Glomerular visceral epithelial cell (primary cell): ENCODE data around the gene NLRP10.
"Not testable (repeated sequence)": the region's sequence is repeated elsewhere in the genome, so short reads cannot be mapped to it uniquely, and the experiment has no call there.

Experiments
- DNase-seq: peaks from one replicate; pipeline ENCODE4 v3.0.0-alpha.2; 2016; ENCODE audit errors: extremely low spot score

Gene NLRP10, protein sequence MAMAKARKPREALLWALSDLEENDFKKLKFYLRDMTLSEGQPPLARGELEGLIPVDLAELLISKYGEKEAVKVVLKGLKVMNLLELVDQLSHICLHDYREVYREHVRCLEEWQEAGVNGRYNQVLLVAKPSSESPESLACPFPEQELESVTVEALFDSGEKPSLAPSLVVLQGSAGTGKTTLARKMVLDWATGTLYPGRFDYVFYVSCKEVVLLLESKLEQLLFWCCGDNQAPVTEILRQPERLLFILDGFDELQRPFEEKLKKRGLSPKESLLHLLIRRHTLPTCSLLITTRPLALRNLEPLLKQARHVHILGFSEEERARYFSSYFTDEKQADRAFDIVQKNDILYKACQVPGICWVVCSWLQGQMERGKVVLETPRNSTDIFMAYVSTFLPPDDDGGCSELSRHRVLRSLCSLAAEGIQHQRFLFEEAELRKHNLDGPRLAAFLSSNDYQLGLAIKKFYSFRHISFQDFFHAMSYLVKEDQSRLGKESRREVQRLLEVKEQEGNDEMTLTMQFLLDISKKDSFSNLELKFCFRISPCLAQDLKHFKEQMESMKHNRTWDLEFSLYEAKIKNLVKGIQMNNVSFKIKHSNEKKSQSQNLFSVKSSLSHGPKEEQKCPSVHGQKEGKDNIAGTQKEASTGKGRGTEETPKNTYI

DNA sequence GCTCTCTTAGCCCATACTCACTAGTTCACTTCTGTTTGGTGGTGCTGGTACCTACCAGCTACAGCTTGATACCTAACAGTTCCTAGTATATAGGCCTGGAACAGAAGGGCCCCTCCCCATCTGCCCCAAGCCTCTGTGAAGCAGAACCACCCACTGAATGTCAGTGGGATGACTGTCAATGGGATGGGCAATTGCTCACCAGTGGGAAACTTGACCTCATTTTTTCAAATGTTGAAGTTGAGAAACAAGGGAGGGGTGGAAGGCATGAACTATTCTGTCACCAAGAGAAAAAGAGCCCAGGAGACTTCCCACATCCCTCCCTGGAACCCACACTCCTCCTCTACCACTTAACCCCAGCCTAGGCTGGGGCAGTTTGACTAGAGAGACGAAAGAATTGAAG is at the start of gene NLRP10:
NLRP10 (minus strand) TSS at position 62 of the 400 bp plus-strand sequence. CDS start 1,952 bp downstream, outside the sequence.
- DNase-seq, result no peak

DNA sequence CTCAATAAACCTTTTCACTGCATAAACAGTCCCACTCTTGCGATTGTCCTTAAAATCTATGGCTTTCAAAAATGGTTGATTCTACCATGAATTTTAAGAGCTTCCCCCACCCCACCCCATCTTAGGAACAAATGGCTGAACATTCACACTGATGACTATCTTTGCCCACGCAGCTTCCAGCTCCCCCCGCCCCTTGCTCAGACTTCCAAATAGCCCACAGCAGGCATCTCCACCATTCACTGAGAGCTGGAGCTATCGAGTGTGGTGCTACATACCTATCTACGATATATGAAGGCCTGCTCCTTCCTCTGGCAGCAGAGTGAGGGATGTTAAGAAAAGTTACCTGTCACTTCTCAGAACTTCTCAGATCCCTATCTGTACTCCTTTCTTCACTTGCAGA is 48.6 kb upstream of the NLRP10 start:
- no peak for DNase-seq

DNA sequence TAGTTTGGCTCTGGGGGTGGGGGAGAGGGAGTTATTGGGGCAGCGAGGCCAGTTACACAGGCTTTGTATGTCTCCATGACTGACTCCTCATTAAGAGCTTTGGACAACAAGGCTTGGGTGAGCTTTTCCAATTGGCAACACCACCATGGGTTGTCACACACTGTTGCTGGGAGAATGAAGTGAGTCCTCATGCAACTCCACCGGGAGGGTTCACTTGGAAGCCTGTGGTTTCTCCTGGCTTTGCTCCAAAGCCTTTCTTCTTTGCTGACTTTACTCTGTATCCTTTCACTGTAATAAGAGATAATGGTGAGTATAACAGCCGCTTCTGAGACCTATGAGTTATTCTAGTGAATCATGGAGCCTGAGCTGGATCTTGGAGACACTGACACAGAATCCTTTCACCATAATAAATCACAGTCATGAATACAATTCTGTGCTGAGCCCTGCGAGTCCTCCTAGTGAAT is 46.8 kb upstream of the NLRP10 start:
- DNase-seq, result peak; percentile 70

DNA sequence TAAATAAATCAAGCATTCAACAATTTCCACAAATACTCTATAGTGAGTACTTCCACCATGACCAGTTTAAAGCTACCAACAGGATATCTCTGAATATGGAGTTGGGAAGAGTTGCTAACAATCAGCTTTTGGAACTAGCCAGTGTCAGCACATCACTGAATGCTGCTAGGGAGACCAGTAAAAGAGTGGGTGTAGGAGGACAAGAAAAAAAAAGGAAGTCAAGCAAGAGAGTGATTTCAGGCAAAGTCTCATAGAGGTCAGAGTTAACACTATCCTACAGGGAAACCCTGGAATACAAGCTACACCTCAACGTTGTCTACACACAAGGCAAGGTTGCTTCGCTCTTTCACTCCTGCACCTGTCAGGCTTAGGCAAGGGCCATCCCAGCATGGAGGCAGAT is 46.1 kb upstream of the NLRP10 start:
- no peak for DNase-seq

DNA sequence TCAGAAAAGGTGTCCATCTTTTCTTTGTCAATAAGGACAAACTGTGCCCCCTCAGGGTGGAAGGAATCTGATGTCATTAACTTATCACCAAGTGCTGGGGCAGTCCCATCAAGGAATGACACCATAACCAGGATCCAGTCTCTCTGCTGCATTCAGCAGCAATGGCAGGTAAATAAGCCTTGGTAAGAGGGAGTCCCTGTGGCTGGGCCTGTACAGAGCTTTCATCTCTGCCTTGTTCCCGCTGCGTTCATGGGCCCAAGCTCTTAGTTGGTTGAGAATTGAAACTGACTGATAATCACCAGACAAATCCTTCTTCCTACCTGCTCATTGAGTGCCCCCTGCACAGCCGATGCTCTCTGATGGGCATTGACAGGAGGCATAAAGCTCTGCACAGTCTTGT is 44.6 kb upstream of the NLRP10 start:
- DNase-seq, result no peak

DNA sequence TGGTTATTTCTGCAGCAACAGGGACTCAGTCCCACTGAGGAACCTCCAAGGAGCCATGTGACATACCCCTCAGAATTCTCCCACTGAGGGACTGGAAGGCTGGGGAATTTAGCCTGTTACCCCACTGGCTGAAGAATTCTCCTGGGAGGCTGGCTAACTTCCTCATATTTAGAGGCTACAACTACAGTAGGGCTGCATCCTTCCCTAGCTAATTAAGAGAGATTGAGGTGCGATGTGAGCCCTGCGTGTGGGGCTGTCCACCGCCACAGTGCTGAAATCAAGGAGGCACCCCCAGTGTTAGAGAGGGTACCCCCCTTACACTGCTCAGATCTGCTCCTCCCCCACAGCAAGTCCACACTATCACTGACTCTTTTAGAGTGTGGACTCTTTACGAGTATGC is 43.0 kb upstream of the NLRP10 start:
- DNase-seq, result no peak

DNA sequence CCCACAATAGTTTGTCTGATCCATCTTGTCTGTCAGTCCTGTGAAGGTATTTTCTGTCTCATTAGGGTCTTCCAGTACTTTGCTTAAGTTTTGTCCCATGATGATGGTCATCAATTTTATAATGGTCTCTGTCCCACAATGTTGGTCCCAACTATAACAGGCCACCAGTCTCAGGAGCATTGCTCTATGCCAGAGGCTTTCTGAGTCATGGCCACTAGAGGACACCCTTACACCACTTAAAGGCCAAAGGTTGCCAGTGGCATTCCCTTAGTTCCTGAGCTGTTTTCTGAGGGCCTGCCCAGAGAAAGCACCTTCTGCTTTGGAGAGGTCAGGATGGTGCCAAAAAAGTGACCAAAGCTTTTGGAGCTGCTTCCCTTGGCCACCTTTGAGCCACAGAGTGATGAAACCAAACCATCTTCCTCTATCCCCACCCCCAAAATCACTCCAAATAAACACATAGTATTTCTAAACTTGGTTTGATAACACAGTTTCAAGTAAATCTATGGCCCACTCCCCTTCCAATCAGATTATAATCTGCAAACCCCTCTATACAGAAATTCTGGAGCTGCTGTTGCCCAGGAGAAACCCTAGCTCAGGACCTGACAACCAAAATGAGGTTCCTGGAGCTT is 41.2 kb upstream of the NLRP10 start:
- peak; percentile 65 for DNase-seq

DNA sequence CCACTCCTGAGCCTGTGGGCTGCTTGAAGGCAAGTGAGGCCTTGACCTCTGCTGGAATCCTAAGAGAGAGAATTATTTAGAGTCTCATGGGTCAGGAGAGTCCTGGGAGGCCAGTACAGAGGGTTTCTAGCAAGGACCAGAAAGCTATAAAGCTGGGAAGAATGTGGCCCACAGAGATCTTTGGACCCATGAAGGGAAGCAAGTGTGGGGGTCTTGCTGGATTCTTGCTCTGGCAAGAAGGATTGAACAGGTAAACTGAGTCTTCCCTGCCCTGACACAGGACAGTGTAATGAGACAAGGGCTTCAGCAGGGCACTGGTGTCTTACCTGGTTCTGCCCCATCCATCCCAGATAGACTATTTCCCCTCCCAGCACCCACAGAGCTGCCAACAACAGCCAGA is 40.3 kb upstream of the NLRP10 start:
- DNase-seq, result no peak

DNA sequence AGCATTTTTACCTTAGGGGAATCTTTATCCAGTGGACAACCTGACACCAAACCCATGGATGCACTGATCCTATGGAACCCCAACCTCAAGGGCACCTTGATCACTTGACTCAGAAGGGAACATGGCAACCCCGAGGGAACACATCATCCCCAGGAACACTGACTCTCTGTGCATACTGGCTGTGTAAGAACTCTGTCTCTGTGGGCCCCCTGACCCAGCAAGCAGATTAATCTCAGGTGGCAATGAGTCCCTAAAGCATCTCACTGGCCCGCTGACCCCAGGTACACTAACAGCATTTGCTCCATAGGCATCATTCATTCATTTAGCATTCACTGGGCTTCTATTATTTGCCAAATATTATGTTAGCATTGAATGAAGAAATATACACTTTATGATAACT is 38.8 kb upstream of the NLRP10 start:
- DNase-seq, result no peak

DNA sequence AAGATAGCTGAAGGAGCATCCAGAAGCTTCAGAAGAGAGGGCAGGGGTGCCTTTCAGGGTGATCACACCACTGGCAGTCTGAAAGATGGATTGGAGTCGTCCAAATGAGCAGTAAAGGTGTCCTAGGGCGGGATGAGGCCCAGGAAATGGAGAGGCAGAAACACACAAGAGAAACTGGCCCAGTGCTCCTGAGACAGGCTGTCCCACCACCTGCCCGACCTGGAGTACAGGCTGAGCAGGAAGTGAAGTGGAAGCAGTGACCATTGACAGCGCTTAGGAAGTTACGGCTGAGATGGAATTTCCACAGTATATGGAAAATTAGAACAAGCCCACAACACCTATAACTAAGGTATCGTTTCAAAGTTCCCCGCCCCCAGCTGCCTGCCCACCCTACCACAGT is 37.9 kb upstream of the NLRP10 start:
- no peak for DNase-seq

DNA sequence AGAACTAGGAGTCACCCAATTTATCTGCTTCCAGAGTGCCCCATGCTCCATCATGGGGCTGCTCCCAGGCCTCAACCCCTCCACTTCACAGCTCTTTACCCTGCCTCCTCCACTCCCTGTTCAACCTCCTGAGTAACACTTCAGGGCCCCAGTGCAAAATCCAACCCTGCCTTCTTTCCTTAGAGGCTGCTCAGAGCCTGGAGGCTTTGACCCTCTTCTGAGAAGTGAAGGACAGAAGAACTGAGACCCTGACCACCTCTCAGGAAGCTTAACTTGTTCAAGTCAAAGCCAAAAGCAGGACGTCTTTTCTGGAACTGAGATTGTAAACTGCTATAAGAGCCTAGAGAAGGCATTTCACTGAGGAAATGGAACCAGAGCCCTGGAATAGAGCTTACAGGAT is 37.4 kb upstream of the NLRP10 start:
- no peak for DNase-seq

DNA sequence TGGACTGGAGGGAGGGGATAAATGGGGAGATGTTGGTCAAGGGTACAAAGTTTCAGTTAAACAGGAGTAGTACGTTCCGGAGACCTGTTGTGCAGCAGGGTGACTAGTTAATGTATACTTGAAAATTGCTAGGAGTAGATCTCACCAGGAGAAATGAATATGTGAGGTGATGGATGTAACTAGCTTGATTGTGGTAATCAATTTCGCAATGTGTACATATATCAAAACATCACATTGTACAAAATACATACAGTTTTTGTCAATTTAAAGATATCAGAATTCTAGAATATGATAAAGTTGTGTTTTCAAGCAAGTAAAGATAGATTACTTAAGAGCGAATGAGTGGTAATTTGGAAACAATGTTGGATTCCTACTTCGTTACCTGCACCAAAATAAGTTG is 35.1 kb upstream of the NLRP10 start:
- DNase-seq, result no peak

DNA sequence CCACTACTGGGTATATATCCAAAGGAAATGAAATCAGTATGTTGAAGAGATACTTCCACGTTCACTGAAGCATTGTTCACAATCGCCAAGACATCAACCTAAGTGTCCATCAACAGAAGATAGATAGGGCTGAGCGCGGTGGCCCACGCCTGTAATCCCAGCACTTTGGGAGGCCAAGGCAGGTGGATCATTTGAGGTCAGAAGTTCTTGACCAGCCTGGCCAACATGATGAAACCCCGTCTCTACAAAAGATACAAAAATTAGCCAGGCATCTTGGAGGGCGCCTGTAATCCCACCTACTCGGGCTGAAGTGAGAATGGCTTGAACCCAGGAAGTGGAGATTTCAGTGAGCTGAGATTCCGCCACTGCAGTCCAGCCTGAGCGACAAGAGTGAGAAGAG is 34.5 kb upstream of the NLRP10 start:
- DNase-seq, result no peak

DNA sequence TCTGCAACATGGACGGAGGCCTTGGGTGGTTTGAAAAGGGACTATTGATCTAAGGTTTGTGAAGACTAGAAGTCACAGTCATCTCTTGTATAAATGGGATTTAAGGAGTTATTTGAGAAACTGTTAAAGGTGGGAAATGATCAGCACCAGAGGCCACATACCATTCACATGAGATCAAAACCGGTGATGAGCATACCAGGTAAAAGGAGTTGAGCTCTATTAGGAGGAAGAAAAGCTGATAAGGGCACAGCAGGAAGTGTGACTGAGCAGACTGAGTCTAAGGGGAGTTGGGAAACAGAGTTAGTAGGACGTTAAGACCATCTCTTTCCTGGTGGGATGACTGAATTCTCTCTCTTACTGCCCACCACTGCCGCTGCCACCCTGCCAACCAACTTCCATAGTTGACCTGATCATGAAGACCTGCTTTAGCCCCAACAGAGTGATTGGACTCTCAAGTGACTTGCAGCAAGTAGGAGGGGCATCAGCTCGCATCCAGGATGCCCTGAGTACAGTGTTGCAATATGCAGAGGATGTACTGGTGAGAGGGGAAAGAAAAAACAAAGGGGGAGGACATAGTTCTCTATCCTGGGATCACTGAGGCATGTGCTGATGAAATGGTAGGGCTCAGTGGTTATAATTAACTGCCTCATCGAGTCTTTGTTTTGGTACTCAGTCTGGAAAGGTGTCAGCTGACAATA is 29.5 kb upstream of the NLRP10 start:
- DNase-seq, result no peak

DNA sequence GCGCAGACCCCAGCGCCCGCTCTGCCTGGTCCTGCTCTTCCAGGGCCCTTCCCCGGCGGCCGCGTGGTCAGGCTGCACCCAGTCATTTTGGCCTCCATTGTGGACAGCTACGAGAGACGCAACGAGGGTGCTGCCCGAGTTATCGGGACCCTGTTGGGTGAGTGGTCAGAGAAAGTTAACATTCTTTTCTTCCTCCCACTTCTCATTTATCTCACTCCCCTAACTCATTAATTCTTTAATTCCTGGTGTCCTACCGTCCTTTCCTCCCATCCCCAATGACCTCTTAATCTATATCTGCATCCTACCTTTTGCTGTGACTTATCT is 22.3 kb upstream of the NLRP10 start:
- DNase-seq, result not testable (repeated sequence)

DNA sequence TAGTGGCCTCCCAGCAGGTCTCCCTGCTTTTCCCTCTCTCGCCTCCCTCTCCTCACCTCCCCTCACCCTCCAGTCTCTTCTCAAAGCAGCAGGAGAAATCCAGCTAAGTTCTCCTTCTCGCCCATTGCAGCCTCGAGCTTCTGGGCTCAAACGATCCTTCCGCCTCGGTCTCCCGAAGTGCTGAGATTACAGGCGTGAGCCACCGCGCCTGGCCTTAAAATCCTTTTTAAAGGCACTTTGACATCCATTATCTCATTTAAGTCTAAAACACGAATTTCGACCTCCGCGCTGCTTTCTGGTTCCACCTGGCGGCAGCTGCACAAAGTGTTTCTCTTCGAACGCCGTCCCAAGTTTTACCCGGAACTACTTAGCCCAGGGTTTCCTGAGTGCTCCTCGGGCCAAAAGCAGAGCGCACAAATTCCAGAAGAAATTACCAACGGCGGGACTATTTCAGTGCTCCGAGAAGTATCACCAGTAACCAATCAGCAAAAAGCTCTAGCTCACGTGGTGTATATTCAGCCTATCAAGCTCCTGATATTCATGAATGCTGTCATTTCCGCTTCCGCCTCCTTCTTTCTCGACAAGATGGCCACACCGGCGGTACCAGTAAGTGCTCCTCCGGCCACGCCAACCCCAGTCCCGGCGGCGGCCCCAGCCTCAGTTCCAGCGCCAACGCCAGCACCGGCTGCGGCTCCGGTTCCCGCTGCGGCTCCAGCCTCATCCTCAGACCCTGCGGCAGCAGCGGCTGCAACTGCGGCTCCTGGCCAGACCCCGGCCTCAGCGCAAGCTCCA is 21.7 kb upstream of the NLRP10 start, which contains the start of gene EIF3F:
EIF3F (plus strand) TSS at position 570 of the 792 bp plus-strand sequence; CDS start at position 586, 16 bp downstream.
- peak; percentile 98 for DNase-seq

DNA sequence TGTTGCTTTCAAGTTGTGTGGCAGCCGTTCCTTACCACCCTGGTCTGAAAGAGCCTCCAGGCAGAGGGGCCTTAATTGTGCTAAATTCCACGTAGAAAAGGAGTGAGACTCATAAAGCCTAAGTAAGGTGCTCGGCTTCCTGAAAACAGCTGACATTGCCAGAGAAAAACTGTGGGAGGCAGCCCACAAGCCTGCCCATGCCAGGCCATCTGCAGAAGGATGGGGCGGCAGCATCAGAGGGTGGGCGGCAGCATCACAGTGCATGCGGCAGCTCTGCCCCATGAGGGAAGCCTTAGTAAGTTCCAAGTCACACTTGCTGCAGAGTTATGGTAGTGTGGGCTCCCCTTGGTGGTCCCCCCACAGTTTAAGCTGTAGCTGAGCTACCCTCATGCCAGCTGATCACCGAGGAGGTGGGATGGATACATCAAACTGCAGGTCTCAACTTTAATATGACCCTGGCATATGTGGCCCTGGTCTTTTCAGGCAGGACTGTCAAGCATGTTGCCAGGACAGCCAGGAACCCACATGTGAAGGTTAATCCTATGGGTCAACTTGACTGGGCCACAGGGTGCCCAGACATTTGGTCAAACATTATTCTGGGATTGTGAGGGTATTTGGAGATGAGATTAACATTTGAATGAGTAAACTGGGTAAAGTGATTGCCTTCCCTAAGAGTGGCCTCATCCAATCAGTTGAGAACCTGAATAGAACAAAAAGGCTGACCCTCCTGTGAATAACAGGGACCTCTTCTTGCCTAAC is 18.8 kb upstream of the NLRP10 start:
- DNase-seq, result no peak

DNA sequence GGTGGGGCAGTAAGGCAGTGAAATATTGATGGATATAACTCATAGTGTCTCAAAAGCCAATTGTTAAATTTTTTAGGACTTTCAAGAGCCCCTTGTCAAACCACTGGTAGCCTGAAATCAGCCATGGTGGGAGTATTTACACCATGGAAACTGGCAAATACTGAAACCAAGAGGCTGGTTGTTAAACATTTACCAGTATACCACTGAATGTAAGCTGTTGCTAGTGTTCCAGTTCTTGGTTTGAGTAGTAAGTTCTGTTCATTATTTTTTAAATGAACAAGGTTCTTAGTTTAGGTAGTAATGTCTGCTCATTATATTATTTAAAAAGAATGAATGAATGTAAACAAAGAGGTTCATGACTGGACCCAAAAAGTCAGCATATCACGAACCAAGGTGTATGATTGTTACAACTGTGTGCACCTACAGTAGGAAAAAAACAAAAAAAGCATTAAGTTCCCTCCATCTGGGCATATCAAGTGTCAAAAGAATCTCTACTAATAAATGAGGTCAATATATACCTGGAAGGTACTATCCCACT is 17.4 kb upstream of the NLRP10 start:
- DNase-seq, result no peak

DNA sequence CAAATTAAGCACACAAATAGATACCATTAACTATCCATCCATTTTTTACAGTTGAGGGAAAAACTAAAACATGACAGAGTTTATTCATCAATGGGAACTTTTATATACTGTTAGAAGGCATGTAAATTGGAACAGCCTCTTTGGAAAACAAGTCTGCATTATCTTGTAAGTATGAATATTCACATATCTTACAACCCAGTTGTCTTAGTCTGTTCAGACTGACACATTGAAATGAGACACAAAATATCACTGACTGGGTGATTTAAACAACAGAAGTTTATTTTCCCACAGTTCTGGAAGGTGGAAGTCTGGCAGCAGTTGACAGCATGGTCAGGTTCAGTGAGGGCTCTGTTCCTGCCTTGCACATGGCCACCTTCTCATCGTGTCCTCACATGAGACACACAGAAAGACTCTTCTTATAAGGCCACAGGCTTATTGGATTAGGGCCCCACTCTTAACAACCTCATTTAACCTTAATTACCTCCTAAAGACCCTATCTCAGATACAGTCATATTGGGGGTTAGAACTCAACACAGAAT is 16.4 kb upstream of the NLRP10 start:
- no peak for DNase-seq
